NOMO-1 treated with dmso at 0.1 percent for 144 hours (cell line): ENCODE results near the gene ARHGEF35.
"Not testable (repeated sequence)": the region's sequence is repeated elsewhere in the genome, so short reads cannot be mapped to it uniquely, and the experiment has no call there.

ENCODE experiments used
- DNase-seq: peaks from one replicate; lab custom pipeline; 2025; ENCODE audit not compliant: unreplicated experiment; lab: John Stamatoyannopoulos, UW

Gene ARHGEF35

DNA sequence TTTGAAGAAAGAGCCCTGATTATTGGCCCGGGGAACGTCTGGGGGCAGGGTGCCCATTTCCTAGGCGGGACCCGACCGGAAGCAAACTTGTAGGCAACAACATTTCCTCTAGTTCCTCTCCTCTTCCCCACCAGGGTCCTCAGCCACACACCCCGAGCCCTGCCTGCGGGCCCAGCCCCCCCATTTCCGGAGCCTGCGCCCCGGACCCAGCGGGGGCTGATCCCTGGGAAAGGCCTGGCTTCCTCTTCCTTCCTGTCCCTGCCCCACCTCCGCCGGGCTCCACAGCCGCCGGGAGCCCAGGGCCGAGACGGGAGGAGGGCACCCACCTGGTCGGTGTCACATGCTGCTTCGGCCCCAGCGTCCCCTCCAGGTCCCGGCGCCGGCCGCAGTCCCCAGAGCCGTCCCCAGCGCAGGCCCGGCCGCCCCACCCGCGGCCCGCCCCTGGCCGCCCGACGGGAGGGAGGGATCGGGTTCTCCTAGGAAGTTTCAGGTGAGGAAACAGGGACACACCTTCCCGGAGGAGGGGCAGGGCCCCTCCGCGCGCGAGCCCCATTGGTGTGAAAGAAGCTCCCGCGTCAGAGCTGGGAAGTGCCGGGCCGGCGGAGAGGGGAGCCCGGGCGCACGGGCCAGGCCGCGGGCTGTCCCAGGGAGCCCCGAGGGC, at the start of gene ARHGEF35:
ARHGEF35 (minus strand) TSS at position 622 of the 661 bp plus-strand sequence. CDS start 7,450 bp downstream, outside the sequence.
- not testable (repeated sequence) for DNase-seq

DNA sequence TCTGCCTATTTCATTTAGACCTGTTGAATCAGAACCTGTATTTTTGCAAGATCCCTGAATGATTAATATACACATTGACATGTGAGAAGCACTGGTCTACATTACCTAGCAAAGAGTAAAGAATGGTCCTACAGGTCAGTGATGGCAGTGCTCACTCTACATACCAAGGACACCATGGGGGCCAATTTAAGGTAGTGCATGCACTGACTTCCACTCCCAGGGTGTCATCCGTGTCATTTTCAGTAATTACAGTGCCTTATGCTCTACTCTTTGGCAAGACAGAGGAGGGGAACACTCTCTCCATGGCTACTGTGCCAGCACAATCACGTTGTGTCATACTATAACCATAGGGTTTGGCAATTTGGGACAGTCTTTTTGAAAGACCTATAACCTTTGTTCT, 49.7 kb upstream of the ARHGEF35 start:
- DNase-seq: not testable (repeated sequence)

DNA sequence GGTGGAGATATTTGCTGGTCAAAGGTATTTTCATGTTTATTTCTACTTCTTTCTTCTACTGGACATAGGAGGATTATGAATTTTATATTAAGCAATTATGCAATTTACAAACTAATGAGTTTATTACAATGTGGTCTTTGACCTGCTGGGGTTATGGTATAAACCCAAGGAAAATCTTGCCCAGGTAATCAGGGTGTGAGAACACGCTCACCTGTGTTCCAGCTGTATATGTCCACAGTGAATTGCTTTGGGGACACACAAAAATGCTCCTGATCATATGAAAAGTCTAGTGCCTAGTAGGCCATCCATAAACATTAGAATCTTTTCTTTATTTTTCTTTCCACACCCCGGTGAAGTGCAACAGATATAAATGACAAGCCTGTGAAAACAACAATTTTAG, 43.7 kb upstream of the ARHGEF35 start, which contains the start of gene OR2A42:
OR2A42 (minus strand) TSS at position 241 of the 400 bp plus-strand sequence. CDS start 6,762 bp downstream, outside the sequence.
- DNase-seq: not testable (repeated sequence)

- DNase-seq: not testable (repeated sequence)
Observed at GRCh38 chr7:144238530-144239082, 43.0 kb upstream of the ARHGEF35 start.

- not testable (repeated sequence) for DNase-seq
Observed at GRCh38 chr7:144233039-144233438, 37.4 kb upstream of the ARHGEF35 start.

DNA sequence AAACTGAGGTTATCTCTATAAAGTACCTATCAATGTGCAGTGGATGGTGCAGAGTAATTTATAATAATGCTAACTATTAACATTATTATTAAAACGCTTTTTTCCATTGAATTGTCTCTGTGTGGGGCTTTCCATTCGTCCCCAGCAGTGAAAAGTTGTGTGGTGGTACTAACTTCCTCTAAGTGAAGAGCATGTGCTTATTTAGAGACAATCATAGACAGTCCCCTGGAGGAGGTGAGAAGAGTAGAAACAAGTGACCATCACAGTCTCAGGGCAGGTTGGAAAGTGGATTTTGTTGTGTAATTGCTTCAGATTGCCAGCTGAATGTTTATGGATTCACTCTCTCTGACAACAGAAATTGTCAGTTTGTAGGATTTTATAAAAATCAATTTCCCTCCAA, 35.4 kb upstream of the ARHGEF35 start:
- DNase-seq: not testable (repeated sequence)

DNA sequence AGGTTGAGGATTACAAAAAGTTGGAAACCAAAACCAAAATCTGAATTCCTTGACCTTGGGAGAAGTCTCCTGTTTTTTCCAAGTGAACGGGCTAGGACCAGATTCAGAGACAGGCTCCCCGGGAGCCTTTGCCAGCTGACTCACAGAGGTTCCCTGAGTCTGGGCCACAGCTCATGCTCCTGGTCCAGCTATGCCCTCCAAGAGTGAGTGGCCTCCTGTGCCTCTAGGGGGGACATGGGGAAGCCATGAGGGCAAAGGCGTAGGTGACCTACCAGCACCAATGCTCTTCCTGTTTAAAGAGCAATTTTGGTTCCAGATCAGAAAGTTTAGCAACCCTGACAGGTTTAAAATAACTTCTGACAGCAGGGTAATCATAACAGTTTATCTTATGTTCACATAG, 33.2 kb upstream of the ARHGEF35 start:
- not testable (repeated sequence) for DNase-seq

- not testable (repeated sequence) for DNase-seq
Observed at GRCh38 chr7:144226866-144227265, 31.2 kb upstream of the ARHGEF35 start.

GRCh38 chr7:144223675-144224074, 28.0 kb upstream of the ARHGEF35 start:
- not testable (repeated sequence) for DNase-seq

GRCh38 chr7:144220531-144220930, 24.9 kb upstream of the ARHGEF35 start:
- not testable (repeated sequence) for DNase-seq

- DNase-seq: not testable (repeated sequence)
Observed at GRCh38 chr7:144219149-144219548, 23.5 kb upstream of the ARHGEF35 start.

- DNase-seq: not testable (repeated sequence)
Observed at GRCh38 chr7:144218581-144218980, 22.9 kb upstream of the ARHGEF35 start.

GRCh38 chr7:144217200-144217599, 21.6 kb upstream of the ARHGEF35 start:
- not testable (repeated sequence) for DNase-seq

GRCh38 chr7:144205306-144205705, 9.7 kb upstream of the ARHGEF35 start:
- DNase-seq: not testable (repeated sequence)

GRCh38 chr7:144203086-144203485, 7.5 kb upstream of the ARHGEF35 start:
- not testable (repeated sequence) for DNase-seq

DNA sequence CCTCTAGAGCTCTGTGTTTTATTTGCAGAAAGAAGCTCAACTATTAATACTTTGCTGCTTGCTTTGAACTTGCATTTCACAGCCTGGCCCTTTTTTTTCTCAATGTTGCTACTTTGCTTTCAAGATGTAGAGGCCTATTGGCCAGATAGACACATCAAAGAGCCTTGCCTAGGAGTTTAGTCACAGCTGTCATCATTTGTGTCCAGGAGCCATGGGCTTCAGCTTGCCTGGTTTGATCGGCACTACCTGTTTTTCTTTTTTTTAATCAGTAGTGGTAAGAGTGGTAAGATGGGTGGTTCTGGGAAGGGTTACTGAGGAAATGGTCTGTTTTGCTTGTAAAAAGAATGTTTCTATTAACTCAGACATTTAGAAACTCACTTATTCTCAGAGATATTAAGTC, 6.3 kb upstream of the ARHGEF35 start:
- DNase-seq: not testable (repeated sequence)

- not testable (repeated sequence) for DNase-seq
Observed at GRCh38 chr7:144198934-144199333, 3.3 kb upstream of the ARHGEF35 start.

- DNase-seq: not testable (repeated sequence)
Observed at GRCh38 chr7:144194453-144194852, 1.2 kb downstream of the ARHGEF35 start.

- DNase-seq: not testable (repeated sequence)
Observed at GRCh38 chr7:144193782-144194181, 1.9 kb downstream of the ARHGEF35 start.

GRCh38 chr7:144188578-144189171, 7.0 kb downstream of the ARHGEF35 start:
- not testable (repeated sequence) for DNase-seq

- not testable (repeated sequence) for DNase-seq
Observed at GRCh38 chr7:144187848-144188247, 7.8 kb downstream of the ARHGEF35 start.

- DNase-seq: not testable (repeated sequence)
Observed at GRCh38 chr7:144183166-144183565, 12.5 kb downstream of the ARHGEF35 start, which contains the start of gene CTAGE4. CTAGE4 (plus strand) TSS chr7:144183466; CDS start chr7:144183504, 38 bp downstream.
